Fibroblast of skin of left biceps (primary cell): ENCODE measurements around the gene PARD3B.

Experiments used
- DNase-seq, 2 experiments: peaks; one replicate each; pipeline ENCODE4 v3.0.0-alpha.2; 2013; ENCODE audit warnings: low read depth in 2 of 2

PARD3B gene

GRCh38 chr2:205556841-205557539, 1011.7 kb downstream of the PARD3B start:
- no peak for DNase-seq

- DNase-seq = no peak
Measured at GRCh38 chr2:205557873-205558272, 1012.6 kb downstream of the PARD3B start.

- DNase-seq = no peak
Measured at GRCh38 chr2:205561441-205561840, 1016.2 kb downstream of the PARD3B start.

GRCh38 chr2:205563646-205564045, 1018.4 kb downstream of the PARD3B start:
- DNase-seq = no peak

GRCh38 chr2:205564346-205565141, 1019.3 kb downstream of the PARD3B start:
- DNase-seq = no peak

- no peak for DNase-seq
Measured at GRCh38 chr2:205565142-205565522, 1019.9 kb downstream of the PARD3B start.

GRCh38 chr2:205566606-205567168, 1021.4 kb downstream of the PARD3B start:
- no peak for DNase-seq

GRCh38 chr2:205568620-205569019, 1023.3 kb downstream of the PARD3B start:
- DNase-seq = no peak

GRCh38 chr2:205570648-205571047, 1025.4 kb downstream of the PARD3B start:
- no peak for DNase-seq

GRCh38 chr2:205571360-205571959, 1026.2 kb downstream of the PARD3B start:
- no peak for DNase-seq

- DNase-seq = peak; percentile 86 to 91
Measured at GRCh38 chr2:205574001-205574400, 1028.7 kb downstream of the PARD3B start.

GRCh38 chr2:205579335-205579734, 1034.1 kb downstream of the PARD3B start:
- DNase-seq = no peak

GRCh38 chr2:205580212-205580987, 1035.1 kb downstream of the PARD3B start:
- no peak for DNase-seq

- DNase-seq = no peak
Measured at GRCh38 chr2:205582366-205582765, 1037.1 kb downstream of the PARD3B start.

- no peak for DNase-seq
Measured at GRCh38 chr2:205585449-205586383, 1040.4 kb downstream of the PARD3B start.

GRCh38 chr2:205586626-205587025, 1041.4 kb downstream of the PARD3B start:
- no peak for DNase-seq

- no peak for DNase-seq
Measured at GRCh38 chr2:205589479-205589878, 1044.2 kb downstream of the PARD3B start.

GRCh38 chr2:205590759-205591158, 1045.5 kb downstream of the PARD3B start:
- peak; percentile 38 to 46 for DNase-seq

GRCh38 chr2:205593891-205594290, 1048.6 kb downstream of the PARD3B start:
- DNase-seq = no peak

GRCh38 chr2:205596581-205596980, 1051.3 kb downstream of the PARD3B start:
- no peak for DNase-seq
